Chondrocyte (in vitro differentiated cells): ENCODE data around the gene RCOR2. TPM values are rescaled to one million over a fixed set of nuclear protein-coding genes. Genes with fewer than 3 reads are reported as not detected.

Experiments used
- DNase-seq: peaks from one replicate; pipeline ENCODE4 v3.0.0; 2021; ENCODE audit warnings: mixed read lengths, low spot score
- H3K27ac Mint-ChIP-seq: one replicate; pipeline ENCODE4 v1.8.0; 2021; ENCODE audit warnings: mild to moderate bottlenecking, moderate library complexity, mixed read lengths; ENCODE audit not compliant: unreplicated experiment
- H3K27me3 Mint-ChIP-seq: 2 replicates; pipeline ENCODE4 v1.8.0; 2021; ENCODE audit warnings: low read depth, mixed read lengths
- H3K36me3 Mint-ChIP-seq: 2 replicates; pipeline ENCODE4 v1.8.0; 2021; ENCODE audit warnings: low read depth, mixed read lengths
- H3K4me1 Mint-ChIP-seq: 2 replicates; pipeline ENCODE4 v1.8.0; 2021; ENCODE audit warnings: low read depth, mild to moderate bottlenecking, mixed read lengths
- H3K4me3 Mint-ChIP-seq: one replicate; pipeline ENCODE4 v1.8.0; 2021; ENCODE audit warnings: mild to moderate bottlenecking, moderate library complexity, mixed read lengths; ENCODE audit not compliant: unreplicated experiment
- H3K9me3 Mint-ChIP-seq: 2 replicates; pipeline ENCODE4 v1.8.0; 2021; ENCODE audit warnings: low read depth, mixed read lengths
- CTCF ChIP-seq: fragments of 200-600 bp; sonication (generic); IDR thresholded peaks from 2 replicates; pipeline ENCODE4 v1.5.0; 2021; ENCODE audit warnings: antibody characterized with exemption, mild to moderate bottlenecking, moderate library complexity
- total RNA-seq: library from RNA; stranded (reverse); gene quantifications from 3 replicates; pipeline ENCODE4 v1.2.1, GENCODE V29; 2021

The RCOR2 gene
- total RNA-seq, 1 donor from 2014 or later, result 2.7 TPM

- peaks cover 27% of the 10 kb centered on the region for H3K36me3 Mint-ChIP-seq
- H3K4me3 Mint-ChIP-seq, result no peak overlapping the region
- no peak for TF ChIP-seq CTCF
- no peak for DNase-seq
- no peak overlapping the region for H3K27ac Mint-ChIP-seq
- H3K9me3 Mint-ChIP-seq, result peaks cover 2% of the 10 kb centered on the region
- no peaks in the 10 kb centered on the region for H3K4me1 Mint-ChIP-seq
- H3K27me3 Mint-ChIP-seq, result no peaks in the 10 kb centered on the region
Measured at GRCh38 chr11:63897459-63898146, 19.4 kb downstream of the RCOR2 start.

GRCh38 chr11:63896071-63896470 lies 20.9 kb downstream of the RCOR2 start:
- H3K27me3 Mint-ChIP-seq, result no peaks in the 10 kb centered on the region
- H3K4me3 Mint-ChIP-seq, result no peak overlapping the region
- H3K27ac Mint-ChIP-seq, result no peak overlapping the region
- peaks cover 2% of the 10 kb centered on the region for H3K4me1 Mint-ChIP-seq
- TF ChIP-seq CTCF, result no peak
- no peak for DNase-seq
- peaks cover 2% of the 10 kb centered on the region for H3K9me3 Mint-ChIP-seq
- peaks cover 25% of the 10 kb centered on the region for H3K36me3 Mint-ChIP-seq

GRCh38 chr11:63893355-63893754 lies 23.6 kb downstream of the RCOR2 start:
- H3K4me1 Mint-ChIP-seq, result peaks cover 8% of the 10 kb centered on the region
- no peak for TF ChIP-seq CTCF
- no peak overlapping the region for H3K27ac Mint-ChIP-seq
- H3K27me3 Mint-ChIP-seq, result no peaks in the 10 kb centered on the region
- no peak for DNase-seq
- H3K4me3 Mint-ChIP-seq, result no peak overlapping the region
- H3K9me3 Mint-ChIP-seq, result peaks cover 2% of the 10 kb centered on the region
- peaks cover 13% of the 10 kb centered on the region for H3K36me3 Mint-ChIP-seq

GRCh38 chr11:63892228-63892627 lies 24.7 kb downstream of the RCOR2 start:
- Mint-ChIP-seq H3K4me1 (peaks cover 19% of the 10 kb centered on the region), H3K9me3 (peaks cover 2% of the 10 kb centered on the region), H3K4me3 (no peak overlapping the region), H3K27me3 (no peaks in the 10 kb centered on the region), H3K27ac (peak overlapping the region; percentile 57), H3K36me3 (peaks cover 9% of the 10 kb centered on the region)
- no peak for DNase-seq
- TF ChIP-seq CTCF, result no peak

GRCh38 chr11:63890368-63890767 lies 26.6 kb downstream of the RCOR2 start:
- Mint-ChIP-seq H3K9me3 (peaks cover 2% of the 10 kb centered on the region), H3K27ac (no peak overlapping the region), H3K36me3 (peaks cover 2% of the 10 kb centered on the region), H3K27me3 (no peaks in the 10 kb centered on the region), H3K4me3 (no peak overlapping the region), H3K4me1 (peaks cover 22% of the 10 kb centered on the region)
- TF ChIP-seq CTCF, result no peak
- no peak for DNase-seq
